Mesendoderm (in vitro differentiated cells): ENCODE results near the gene CREB1.
A peak's percentile ranks its signal among the peaks of the same experiment; 100 is the strongest.
"Not testable (repeated sequence)": the region's sequence is repeated elsewhere in the genome, so short reads cannot be mapped to it uniquely, and the experiment has no call there.

Experiments
- DNase-seq: peaks from one replicate; pipeline ENCODE4 v3.0.0; 2013
- H2AK5ac ChIP-seq: 2 replicates; pipeline ENCODE4 v1.6.1; 2013; ENCODE audit warnings: low read length, inconsistent platforms
- H2BK120ac ChIP-seq: 2 replicates; pipeline ENCODE4 v1.6.1; 2013; ENCODE audit warnings: low read depth, mild to moderate bottlenecking, low read length, moderate library complexity, mixed read lengths
- H2BK15ac ChIP-seq: replicated peaks from 2 replicates; pipeline ENCODE4 v1.6.1; 2013; ENCODE audit warnings: low read depth, mild to moderate bottlenecking, moderate library complexity
- H2BK5ac ChIP-seq: 2 replicates; pipeline ENCODE4 v1.6.1; 2013; ENCODE audit warnings: low read length, inconsistent platforms
- H3K18ac ChIP-seq: 2 replicates; pipeline ENCODE4 v1.6.1; 2013; ENCODE audit warnings: mild to moderate bottlenecking, low read length, mixed read lengths
- H3K23ac ChIP-seq: one replicate; pipeline ENCODE4 v1.6.1; 2013; ENCODE audit warnings: low read length
- H3K27ac ChIP-seq: 2 replicates; pipeline ENCODE4 v1.5.1; 2013; ENCODE audit warnings: low read depth, mild to moderate bottlenecking, inconsistent platforms, low read length, moderate library complexity
- H3K27me3 ChIP-seq: 2 replicates; pipeline ENCODE4 v1.6.1; 2013; ENCODE audit warnings: low read length, control low read depth, mild to moderate bottlenecking, inconsistent platforms; ENCODE audit not compliant: insufficient read depth, poor library complexity
- H3K36me3 ChIP-seq: 2 replicates; pipeline ENCODE4 v1.6.1; 2013; ENCODE audit warnings: low read length, inconsistent platforms; ENCODE audit not compliant: control insufficient read depth, insufficient read depth
- H3K4ac ChIP-seq: one replicate; pipeline ENCODE4 v1.6.1; 2013; ENCODE audit warnings: low read depth, mild to moderate bottlenecking, low read length, moderate library complexity
- H3K4me1 ChIP-seq: 2 replicates; pipeline ENCODE4 v1.6.1; 2013; ENCODE audit warnings: low read depth, low read length, inconsistent platforms; ENCODE audit not compliant: control insufficient read depth
- H3K4me2 ChIP-seq: 2 replicates; pipeline ENCODE4 v1.6.1; 2013; ENCODE audit warnings: low read length
- H3K4me3 ChIP-seq: 2 replicates; pipeline ENCODE4 v1.5.1; 2013; ENCODE audit warnings: mild to moderate bottlenecking, low read length
- H3K56ac ChIP-seq: one replicate; pipeline ENCODE4 v1.6.1; 2013; ENCODE audit warnings: low read length
- H3K79me1 ChIP-seq: 2 replicates; pipeline ENCODE4 v1.6.1; 2013; ENCODE audit warnings: low read length, inconsistent platforms
- H3K79me2 ChIP-seq: 2 replicates; pipeline ENCODE4 v1.6.1; 2013; ENCODE audit warnings: mild to moderate bottlenecking, low read length; ENCODE audit not compliant: control insufficient read depth, insufficient read depth
- H3K9ac ChIP-seq: 2 replicates; pipeline ENCODE4 v1.6.1; 2013; ENCODE audit warnings: low read length, inconsistent platforms
- H4K5ac ChIP-seq: one replicate; pipeline ENCODE4 v1.6.1; 2013; ENCODE audit warnings: low read length
- H4K8ac ChIP-seq: one replicate; pipeline ENCODE4 v1.6.1; 2013; ENCODE audit warnings: low read depth, mild to moderate bottlenecking, control low read depth, low read length, moderate library complexity
- WGBS: extraction: QIAGEN DNeasy Blood & Tissue Kit; methylation state at CpG from one replicate; pipeline ENCODE4 v1.1.7; 2013; ENCODE audit warnings: low lambda C conversion rate, missing lambda C conversion rate; ENCODE audit not compliant: insufficient coverage; ENCODE audit errors: extremely low coverage; 5-methylcytosine and 5-hydroxymethylcytosine counted together

Gene CREB1

DNA sequence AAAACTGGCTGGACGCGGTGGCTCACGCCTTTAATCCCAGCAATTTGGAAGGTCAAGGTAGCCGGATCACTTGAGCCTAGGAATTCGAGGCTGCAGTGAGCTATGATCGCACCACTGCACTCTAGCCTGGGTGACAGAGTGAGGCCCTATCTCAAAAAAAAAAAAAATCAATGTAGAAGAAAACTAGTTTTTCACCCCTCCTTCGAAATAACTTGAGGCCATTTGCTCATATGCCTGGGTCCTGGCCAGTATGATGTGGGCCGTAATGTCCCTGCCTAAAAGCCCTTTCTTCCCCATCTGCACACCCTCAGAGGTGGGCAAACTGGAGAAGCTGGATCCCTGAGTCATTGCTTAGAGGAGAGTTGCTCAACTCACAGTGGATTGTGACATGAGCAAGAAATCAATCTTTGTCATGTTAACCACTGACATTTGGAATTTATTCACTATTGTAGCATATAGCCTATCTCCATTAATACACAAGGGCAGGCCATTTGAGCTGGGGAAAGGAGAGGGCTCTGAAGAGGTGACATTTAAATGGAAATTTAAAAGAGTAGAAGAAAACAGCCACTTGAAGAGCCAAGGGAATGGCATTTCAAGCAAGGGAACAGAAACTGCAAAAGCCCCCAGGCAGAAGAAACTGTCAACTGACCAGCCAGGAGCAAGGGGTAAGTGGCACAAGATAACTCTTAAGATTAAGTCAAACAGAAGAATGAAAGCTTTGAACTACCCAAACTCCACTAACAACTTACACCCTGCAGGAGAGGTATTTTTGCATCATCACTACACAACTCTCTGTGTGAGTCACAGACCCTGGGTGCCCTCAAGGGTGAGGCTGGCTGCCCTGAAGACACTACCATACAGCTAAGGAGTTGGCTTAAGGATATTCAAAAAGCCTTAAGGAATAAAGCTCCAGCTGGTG, 103.1 kb downstream of the CREB1 start:
- Histone ChIP-seq H2BK15ac (no peak overlapping the region), H3K23ac (no peak overlapping the region), H3K4me2 (no peak overlapping the region), H4K8ac (no peak overlapping the region), H2BK5ac (no peak overlapping the region), H3K4me3 (no peak overlapping the region), H3K9ac (no peak overlapping the region), H3K36me3 (no peaks in the 10 kb centered on the region), H3K27ac (no peak overlapping the region), H3K18ac (no peak overlapping the region), H3K79me2 (no peaks in the 10 kb centered on the region), H2BK120ac (no peak overlapping the region), H3K4me1 (no peaks in the 10 kb centered on the region), H4K5ac (no peak overlapping the region), H2AK5ac (no peak overlapping the region), H3K27me3 (no peaks in the 10 kb centered on the region), H3K56ac (no peak overlapping the region), H3K4ac (no peak overlapping the region), H3K79me1 (no peaks in the 10 kb centered on the region)
- DNase-seq: peak; percentile 49
- no CpG with 5 or more reads among the region's 8 CpGs for WGBS

DNA sequence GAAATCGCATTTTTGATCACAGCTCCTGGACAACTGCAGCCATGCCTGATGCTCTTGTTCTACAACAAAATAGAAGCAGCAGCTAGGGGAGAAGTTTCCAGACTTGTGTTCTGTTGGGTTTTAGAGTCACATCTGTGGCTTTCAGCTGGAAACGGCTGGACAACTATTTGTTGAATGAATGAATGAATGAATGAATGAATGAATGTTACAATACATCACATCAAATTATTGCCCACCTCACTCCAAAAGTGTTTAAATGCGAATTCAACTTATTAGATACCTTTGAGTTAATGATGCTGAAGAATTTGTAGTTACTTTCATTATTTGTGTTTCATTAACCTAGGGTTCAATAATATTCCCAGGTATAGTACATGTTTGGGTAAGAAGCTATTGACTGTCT, 103.9 kb downstream of the CREB1 start:
- Histone ChIP-seq H2BK15ac (no peak overlapping the region), H4K5ac (no peak overlapping the region), H4K8ac (no peak overlapping the region), H3K4me2 (no peak overlapping the region), H2AK5ac (no peak overlapping the region), H3K79me2 (no peaks in the 10 kb centered on the region), H2BK5ac (no peak overlapping the region), H3K27me3 (no peaks in the 10 kb centered on the region), H3K4me1 (no peaks in the 10 kb centered on the region), H3K36me3 (no peaks in the 10 kb centered on the region), H3K4ac (no peak overlapping the region), H3K27ac (no peak overlapping the region), H3K9ac (no peak overlapping the region), H3K79me1 (no peaks in the 10 kb centered on the region), H3K18ac (no peak overlapping the region), H2BK120ac (no peak overlapping the region), H3K56ac (no peak overlapping the region), H3K23ac (no peak overlapping the region), H3K4me3 (no peak overlapping the region)
- no peak for DNase-seq
- WGBS: no CpG with 5 or more reads among the region's 3 CpGs

DNA sequence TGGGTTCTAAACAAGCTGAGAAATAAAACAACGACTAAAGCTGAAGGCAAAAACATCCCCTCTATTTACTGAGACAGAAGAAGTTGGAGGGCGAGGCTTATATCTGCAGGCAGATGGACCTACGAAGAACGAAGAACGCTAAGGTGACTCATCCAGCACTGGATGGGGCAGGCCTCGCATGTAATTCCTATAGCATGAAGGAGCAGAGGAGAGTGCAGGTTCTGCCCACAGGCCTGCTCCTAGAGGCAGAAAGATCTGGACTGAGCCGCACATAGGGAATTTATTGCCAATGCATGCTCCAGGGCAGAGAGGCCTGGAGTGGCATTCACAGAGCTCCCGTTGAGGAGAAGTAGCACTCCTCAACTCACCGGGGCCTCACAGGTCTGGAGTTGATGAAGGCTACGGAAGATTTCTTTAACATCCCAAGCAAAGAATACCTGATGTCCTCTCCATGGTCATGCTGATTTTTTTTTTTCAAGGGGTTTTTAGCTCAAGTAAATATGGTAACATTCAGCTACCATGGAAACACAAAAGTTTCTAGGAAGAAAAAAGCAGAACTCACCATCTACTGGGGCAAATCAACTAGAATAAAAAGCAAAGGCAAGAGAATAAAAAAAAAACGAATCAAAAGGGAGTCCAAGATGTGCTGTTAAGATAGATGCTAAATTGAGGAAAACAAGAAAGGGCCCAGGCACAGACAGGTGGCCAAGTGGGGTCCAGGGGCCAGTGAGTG, 105.9 kb downstream of the CREB1 start:
- no peak overlapping the region for H2BK15ac ChIP-seq
- H2AK5ac ChIP-seq: no peak overlapping the region
- no peak overlapping the region for H3K4me3 ChIP-seq
- H3K36me3 ChIP-seq: no peaks in the 10 kb centered on the region
- DNase-seq: peak; percentile 41
- no peak overlapping the region for H4K5ac ChIP-seq
- H3K9ac ChIP-seq: no peak overlapping the region
- no peak overlapping the region for H4K8ac ChIP-seq
- no CpG with 5 or more reads among the region's 11 CpGs for WGBS
- no peak overlapping the region for H3K18ac ChIP-seq
- H3K79me1 ChIP-seq: no peaks in the 10 kb centered on the region
- no peak overlapping the region for H3K4me2 ChIP-seq
- H3K27ac ChIP-seq: no peak overlapping the region
- no peaks in the 10 kb centered on the region for H3K27me3 ChIP-seq
- H3K79me2 ChIP-seq: no peaks in the 10 kb centered on the region
- no peak overlapping the region for H3K4ac ChIP-seq
- H3K56ac ChIP-seq: no peak overlapping the region
- H2BK120ac ChIP-seq: no peak overlapping the region
- H2BK5ac ChIP-seq: no peak overlapping the region
- H3K4me1 ChIP-seq: no peaks in the 10 kb centered on the region
- no peak overlapping the region for H3K23ac ChIP-seq

DNA sequence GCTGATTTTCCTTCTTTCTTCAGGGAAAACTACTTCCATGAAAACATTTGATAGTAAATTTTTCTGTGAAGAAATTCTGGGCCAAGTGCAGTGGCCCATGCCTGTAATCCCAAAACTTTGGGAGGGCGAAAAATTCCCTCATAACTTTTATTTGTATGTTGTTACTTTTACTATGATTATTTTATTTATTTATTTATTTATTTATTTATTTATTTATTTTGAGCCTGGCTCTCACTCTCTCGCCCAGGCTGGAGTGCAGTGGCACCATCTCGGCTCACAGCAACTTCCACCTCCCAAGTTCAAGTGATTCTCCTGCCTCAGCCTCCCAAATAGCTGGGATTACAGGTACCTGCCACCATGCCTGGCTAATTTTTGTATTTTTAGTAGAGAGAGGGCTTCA, 109.5 kb downstream of the CREB1 start:
- DNase-seq, H3K27ac ChIP-seq, H2BK5ac ChIP-seq, H3K9ac ChIP-seq, H4K5ac ChIP-seq, H2BK120ac ChIP-seq, H3K56ac ChIP-seq, H2AK5ac ChIP-seq, H3K27me3 ChIP-seq, H3K18ac ChIP-seq, H3K4me2 ChIP-seq, H3K4ac ChIP-seq, H3K4me3 ChIP-seq, H3K79me1 ChIP-seq, H3K23ac ChIP-seq, H3K4me1 ChIP-seq, H3K36me3 ChIP-seq, H4K8ac ChIP-seq, H3K79me2 ChIP-seq, H2BK15ac ChIP-seq: not testable (repeated sequence)
- WGBS: no CpG with 5 or more reads among the region's 3 CpGs

DNA sequence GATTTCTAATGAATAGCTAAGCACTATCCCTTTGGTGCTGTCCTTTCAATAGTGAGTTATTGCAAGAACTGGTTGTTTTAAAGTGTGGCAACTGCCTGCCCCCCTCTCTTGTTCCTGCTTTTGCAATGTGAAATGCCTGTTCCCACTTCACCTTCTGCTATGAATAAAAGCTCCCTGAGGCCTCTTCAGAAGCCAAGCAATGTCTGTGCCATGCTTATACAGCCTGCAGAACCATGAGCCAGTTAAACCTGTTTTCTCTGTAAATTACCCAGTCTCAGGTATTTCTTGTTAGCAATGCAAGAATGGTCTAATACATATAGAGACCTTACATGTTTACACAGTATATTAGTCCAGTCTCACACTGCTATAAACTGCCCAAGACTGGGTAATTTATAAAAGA, 110.4 kb downstream of the CREB1 start:
- H3K4ac ChIP-seq: no peak overlapping the region
- no peak overlapping the region for H4K5ac ChIP-seq
- H3K4me1 ChIP-seq: no peaks in the 10 kb centered on the region
- no peaks in the 10 kb centered on the region for H3K79me1 ChIP-seq
- no peaks in the 10 kb centered on the region for H3K79me2 ChIP-seq
- H3K23ac ChIP-seq: no peak overlapping the region
- H3K4me2 ChIP-seq: no peak overlapping the region
- H2BK5ac ChIP-seq: no peak overlapping the region
- DNase-seq: no peak
- H2BK120ac ChIP-seq: no peak overlapping the region
- H3K56ac ChIP-seq: no peak overlapping the region
- H3K27ac ChIP-seq: no peak overlapping the region
- no peaks in the 10 kb centered on the region for H3K27me3 ChIP-seq
- no peaks in the 10 kb centered on the region for H3K36me3 ChIP-seq
- no peak overlapping the region for H3K9ac ChIP-seq
- no peak overlapping the region for H3K18ac ChIP-seq
- no peak overlapping the region for H3K4me3 ChIP-seq
- no peak overlapping the region for H2BK15ac ChIP-seq
- no peak overlapping the region for H4K8ac ChIP-seq
- no peak overlapping the region for H2AK5ac ChIP-seq
